Neural cell (in vitro differentiated cells): ENCODE measurements around the gene CNTD1. TPM values are rescaled to one million over a fixed set of nuclear protein-coding genes. Genes with fewer than 3 reads are reported as not detected.

Experiments used
- H2AFZ ChIP-seq: fragments of 200-600, 300-800 bp; sonication (generic), shearing (Covaris generic); 2 replicates; pipeline ENCODE4 v1.6.0; 2014; ENCODE audit warnings: low read depth, mild to moderate bottlenecking, antibody characterized with exemption, low read length, moderate library complexity
- H3F3A ChIP-seq: fragments of 200-600 bp; shearing (Covaris generic); 2 replicates; pipeline ENCODE4 v1.6.1; 2016; ENCODE audit warnings: mild to moderate bottlenecking, moderate library complexity, mixed read lengths, antibody characterized with exemption, low read length; ENCODE audit not compliant: insufficient read depth, poor library complexity, severe bottlenecking
- H3K27ac ChIP-seq: fragments of 200-600, 300-800 bp; sonication (generic), shearing (Covaris generic); 2 replicates; pipeline ENCODE4 v1.5.1; 2014; ENCODE audit warnings: mild to moderate bottlenecking, low read length, moderate library complexity
- H3K27me3 ChIP-seq: fragments of 300-800, 200-600 bp; sonication (generic), shearing (Covaris generic); 2 replicates; pipeline ENCODE4 v1.6.0; 2014; ENCODE audit warnings: mild to moderate bottlenecking, low read depth, low read length, moderate library complexity; ENCODE audit not compliant: insufficient read depth
- H3K36me3 ChIP-seq: fragments of 300-800, 200-600 bp; sonication (generic), shearing (Covaris generic); 2 replicates; pipeline ENCODE4 v1.5.1; 2014; ENCODE audit warnings: mild to moderate bottlenecking, antibody characterized with exemption, low read length, moderate library complexity; ENCODE audit not compliant: insufficient read depth
- H3K4me2 ChIP-seq: fragments of 300-800, 200-600 bp; sonication (generic), shearing (Covaris generic); 2 replicates; pipeline ENCODE4 v1.6.0; 2014; ENCODE audit warnings: mild to moderate bottlenecking, low read length
- H3K4me3 ChIP-seq: fragments of 300-800, 200-600 bp; sonication (generic), shearing (Covaris generic); 2 replicates; pipeline ENCODE4 v1.5.1; 2014; ENCODE audit warnings: mild to moderate bottlenecking, low read length, moderate library complexity
- H3K79me2 ChIP-seq: fragments of 200-600 bp; shearing (Covaris generic); replicated peaks from 2 replicates; pipeline ENCODE4 v1.6.0; 2014; ENCODE audit warnings: mild to moderate bottlenecking, low read length, moderate library complexity; ENCODE audit not compliant: insufficient read depth
- H3K9ac ChIP-seq: fragments of 300-800, 200-600 bp; sonication (generic), shearing (Covaris generic); 2 replicates; pipeline ENCODE4 v1.6.1; 2016; ENCODE audit warnings: mild to moderate bottlenecking, low read length, mixed read lengths
- H3K9me2 ChIP-seq: fragments of 200-600 bp; shearing (Covaris generic); 2 replicates; pipeline ENCODE4 v1.6.1; 2016; ENCODE audit warnings: mild to moderate bottlenecking, low read length, mixed read lengths; ENCODE audit not compliant: insufficient read depth
- H3K9me3 ChIP-seq: fragments of 200-600, 300-800 bp; sonication (generic), shearing (Covaris generic); 2 replicates; pipeline ENCODE4 v1.6.1; 2016; ENCODE audit warnings: mild to moderate bottlenecking, mixed run types, low read length, moderate library complexity, mixed read lengths
- H4K20me1 ChIP-seq: fragments of 200-600 bp; shearing (Covaris generic); 2 replicates; pipeline ENCODE4 v1.6.1; 2016; ENCODE audit warnings: mild to moderate bottlenecking, mixed run types; ENCODE audit not compliant: insufficient read depth
- EP300 ChIP-seq: fragments of 450-650 bp; conservative IDR thresholded peaks from 2 replicates; pipeline ENCODE4 v1.6.1; 2014; ENCODE audit warnings: antibody characterized with exemption, mild to moderate bottlenecking, moderate library complexity; ENCODE audit not compliant: poor library complexity, severe bottlenecking
- EZH2 ChIP-seq: fragments of 200-600, 300-800 bp; shearing (Covaris generic), sonication (generic); IDR thresholded peaks from 2 replicates; pipeline ENCODE4 v1.6.1; 2014; ENCODE audit warnings: antibody characterized with exemption, low read length, borderline replicate concordance, mild to moderate bottlenecking; ENCODE audit not compliant: insufficient read depth, poor library complexity, severe bottlenecking
- MXI1 ChIP-seq: fragments of 450-650 bp; conservative IDR thresholded peaks from 2 replicates; pipeline ENCODE4 v1.6.1; 2014; ENCODE audit warnings: antibody characterized with exemption, mild to moderate bottlenecking; ENCODE audit not compliant: poor library complexity, severe bottlenecking
- POLR2AphosphoS5 ChIP-seq: IDR thresholded peaks from 2 replicates; pipeline ENCODE4 v1.6.1; 2012
- RAD21 ChIP-seq: fragments of 450-650 bp; conservative IDR thresholded peaks from 2 replicates; pipeline ENCODE4 v1.6.1; 2014; ENCODE audit warnings: antibody characterized with exemption, mild to moderate bottlenecking, moderate library complexity
- REST ChIP-seq: IDR thresholded peaks from 2 replicates; pipeline ENCODE4 v1.6.1; 2012; ENCODE audit warnings: borderline replicate concordance
- SMC3 ChIP-seq: fragments of 450-650 bp; conservative IDR thresholded peaks from 2 replicates; pipeline ENCODE4 v1.6.1; 2014; ENCODE audit warnings: antibody characterized with exemption, mild to moderate bottlenecking, moderate library complexity; ENCODE audit not compliant: poor library complexity
- TAF1 ChIP-seq: IDR thresholded peaks from 2 replicates; pipeline ENCODE4 v1.6.1; 2012; ENCODE audit warnings: low read depth
- polyA plus RNA-seq: library from polyadenylated mRNA; depleted of rRNA; stranded (reverse); fragments of >200 nt; gene quantifications from 2 replicates; pipeline ENCODE4 v1.2.3, GENCODE V29; 2014
- TF ChIP-seq, protein P1 (sequence below): fragments of 450-650 bp; IDR thresholded peaks from 2 replicates; pipeline ENCODE4 v1.5.1; 2014; ENCODE audit warnings: antibody characterized with exemption, mild to moderate bottlenecking, moderate library complexity; ENCODE audit not compliant: poor library complexity, severe bottlenecking

Gene CNTD1
- polyA plus RNA-seq, 1 donor from 2014 or later, result 0.21 TPM

GRCh38 chr17:42784811-42785592 is 13.7 kb upstream of the CNTD1 start:
- H3K9ac ChIP-seq, result no peak overlapping the region
- H3K27me3 ChIP-seq, result peaks cover 34% of the 10 kb centered on the region
- H3K9me3 ChIP-seq, result no peaks in the 10 kb centered on the region
- H3K36me3 ChIP-seq, result no peaks in the 10 kb centered on the region
- H3K9me2 ChIP-seq, result no peaks in the 10 kb centered on the region
- H3K79me2 ChIP-seq, result no peaks in the 10 kb centered on the region
- no peak overlapping the region for H3K27ac ChIP-seq
- H3K4me3 ChIP-seq, result no peak overlapping the region
- H3K4me2 ChIP-seq, result no peak overlapping the region
- H3F3A ChIP-seq, result no peaks in the 10 kb centered on the region
- no peak overlapping the region for H2AFZ ChIP-seq
- H4K20me1 ChIP-seq, result no peaks in the 10 kb centered on the region
- TF ChIP-seq MXI1, result no peak
- no peak for TF ChIP-seq SMC3
- no peak for TF ChIP-seq EP300
- no peak for TF ChIP-seq RAD21
- TF ChIP-seq REST, result no peak
- no peak for TF ChIP-seq EZH2
- no peak for TF ChIP-seq TAF1

GRCh38 chr17:42787266-42787665 is 11.4 kb upstream of the CNTD1 start:
- H3K4me3 ChIP-seq, result no peak overlapping the region
- H3K27ac ChIP-seq, result no peak overlapping the region
- H3K9me2 ChIP-seq, result no peaks in the 10 kb centered on the region
- TF ChIP-seq EP300 (no peak), POLR2AphosphoS5 (no peak), TAF1 (no peak), RAD21 (no peak), MXI1 (no peak), REST (no peak), EZH2 (no peak), SMC3 (no peak)
- TF ChIP-seq, protein P1, sequence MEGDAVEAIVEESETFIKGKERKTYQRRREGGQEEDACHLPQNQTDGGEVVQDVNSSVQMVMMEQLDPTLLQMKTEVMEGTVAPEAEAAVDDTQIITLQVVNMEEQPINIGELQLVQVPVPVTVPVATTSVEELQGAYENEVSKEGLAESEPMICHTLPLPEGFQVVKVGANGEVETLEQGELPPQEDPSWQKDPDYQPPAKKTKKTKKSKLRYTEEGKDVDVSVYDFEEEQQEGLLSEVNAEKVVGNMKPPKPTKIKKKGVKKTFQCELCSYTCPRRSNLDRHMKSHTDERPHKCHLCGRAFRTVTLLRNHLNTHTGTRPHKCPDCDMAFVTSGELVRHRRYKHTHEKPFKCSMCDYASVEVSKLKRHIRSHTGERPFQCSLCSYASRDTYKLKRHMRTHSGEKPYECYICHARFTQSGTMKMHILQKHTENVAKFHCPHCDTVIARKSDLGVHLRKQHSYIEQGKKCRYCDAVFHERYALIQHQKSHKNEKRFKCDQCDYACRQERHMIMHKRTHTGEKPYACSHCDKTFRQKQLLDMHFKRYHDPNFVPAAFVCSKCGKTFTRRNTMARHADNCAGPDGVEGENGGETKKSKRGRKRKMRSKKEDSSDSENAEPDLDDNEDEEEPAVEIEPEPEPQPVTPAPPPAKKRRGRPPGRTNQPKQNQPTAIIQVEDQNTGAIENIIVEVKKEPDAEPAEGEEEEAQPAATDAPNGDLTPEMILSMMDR, result no peak
- peaks cover 13% of the 10 kb centered on the region for H3K27me3 ChIP-seq
- H3K4me2 ChIP-seq, result no peak overlapping the region
- H3K9ac ChIP-seq, result no peak overlapping the region
- no peak overlapping the region for H2AFZ ChIP-seq
- H3K79me2 ChIP-seq, result no peaks in the 10 kb centered on the region
- no peaks in the 10 kb centered on the region for H3F3A ChIP-seq
- H4K20me1 ChIP-seq, result no peaks in the 10 kb centered on the region
- no peaks in the 10 kb centered on the region for H3K36me3 ChIP-seq
- no peaks in the 10 kb centered on the region for H3K9me3 ChIP-seq
